ENCODE measurements around the gene ZBTB2. TPM values are rescaled to one million over a fixed set of nuclear protein-coding genes. Genes with fewer than 3 reads are reported as not detected.
A peak's percentile ranks its signal among the peaks of the same experiment; 100 is the strongest.
"Not testable (repeated sequence)": the region's sequence is repeated elsewhere in the genome, so short reads cannot be mapped to it uniquely, and the experiment has no call there.

ZBTB2 gene
- total and polyA plus RNA-seq, 2 of the 4 experiments (the other 2 are of a cell fraction): 11.8 to 17.7 TPM

DNA sequence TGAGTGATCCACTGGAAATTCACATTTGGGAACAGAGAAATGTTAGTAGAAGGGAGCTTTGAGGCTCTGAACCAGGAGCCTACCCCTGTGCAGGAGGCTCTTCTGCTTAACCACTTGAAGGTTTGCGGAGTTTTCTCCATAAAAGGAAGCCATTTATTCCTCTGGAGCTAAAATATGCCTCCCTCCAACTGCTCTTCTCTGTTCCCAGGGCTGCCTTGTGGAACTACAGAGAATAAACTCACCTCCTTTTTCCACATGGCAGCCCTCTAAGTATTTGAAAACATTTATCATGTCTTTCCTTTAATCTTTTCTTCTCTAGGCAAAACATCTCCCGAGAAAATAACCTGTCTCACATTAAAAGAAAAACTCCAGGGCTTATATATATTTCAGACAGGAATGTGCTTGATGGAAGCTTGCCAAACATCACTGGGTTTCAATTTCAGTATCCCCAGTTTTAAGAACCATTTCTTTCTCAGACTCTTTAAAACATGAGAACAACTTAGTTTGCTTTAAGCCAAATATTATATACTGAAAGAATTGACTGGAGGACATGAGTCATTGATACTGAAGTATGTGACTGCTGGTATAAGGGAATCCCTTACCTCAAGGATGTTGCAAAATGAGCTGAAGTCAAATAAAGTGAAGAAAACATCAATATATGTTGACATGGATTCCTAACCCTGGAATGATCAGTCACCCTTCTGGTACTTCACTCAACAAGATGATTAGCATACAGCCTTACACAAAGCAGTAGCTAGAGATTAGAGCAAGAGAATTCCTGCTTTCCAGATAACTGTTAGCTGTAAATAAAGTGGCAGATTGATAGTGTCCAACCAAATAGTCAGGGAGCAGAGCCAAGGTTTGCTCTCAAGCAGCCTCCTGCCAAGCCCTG, 74.0 kb downstream of the ZBTB2 start:
- POLR2A ChIA-PET (ENCODE audit: unreplicated experiment): no interaction called here
- Histone ChIP-seq H3K9ac (ENCODE audit: low read depth, low read length) (no peak overlapping the region), H3K27ac (ENCODE audit: insufficient read depth, low read length) (peak overlapping the region; percentile 44; the same call in 1 of the 2 replicates), H2BK120ac (ENCODE audit: low read depth, low read length) (peak overlapping the region; percentile 44), H4K5ac (ENCODE audit: low read depth, low read length) (peak overlapping the region; percentile 43; the same call in 1 of the 2 replicates), H2BK20ac (ENCODE audit: low read depth, low read length) (peak overlapping the region; percentile 50; the same call in 1 of the 2 replicates), H2AK5ac (ENCODE audit: low read depth, low read length) (peak overlapping the region; percentile 57), H2AK9ac (replicated peaks; ENCODE audit: low read depth, low read length, poor library complexity) (no peak overlapping the region), H3K27me3 (ENCODE audit: control insufficient read depth, insufficient read depth, low read length) (no peaks in the 10 kb centered on the region), H3K9me1 (ENCODE audit: insufficient read depth, low read length) (peaks cover 5% of the 10 kb centered on the region), H3K4me3 (ENCODE audit: insufficient read depth, low read depth, low read length) (no peak overlapping the region), H3K4me2 (ENCODE audit: low read depth, low read length) (peak overlapping the region; percentile 27; the same call in 1 of the 2 replicates), H3K79me1 (ENCODE audit: low read depth in 1 of 2, low read length in 2 of 2) (peaks cover 3 to 7% of the 10 kb centered on the region in 2 experiments; a peak in 1 of 4 replicates), H3K4ac (ENCODE audit: low read depth, low read length) (peak overlapping the region; percentile 47), H3K4me1 (ENCODE audit: control insufficient read depth, insufficient read depth, low read length) (peaks cover 8% of the 10 kb centered on the region), H3K14ac (replicated peaks; ENCODE audit: low read depth, low read length) (peak overlapping the region; percentile 26; the same call in 1 of the 2 replicates), H3K9me3 (ENCODE audit: control insufficient read depth, insufficient read depth, low read length) (no peaks in the 10 kb centered on the region), H3K56ac (ENCODE audit: extremely low read depth, insufficient read depth, low read length) (no peak overlapping the region), H4K91ac (ENCODE audit: insufficient read depth, low read depth, low read length) (no peak overlapping the region), H3K23ac (ENCODE audit: low read depth, low read length) (no peak overlapping the region; the same call in 1 of the 2 replicates), H2AFZ (replicated peaks; ENCODE audit: low read length, poor library complexity) (no peak overlapping the region), H3K18ac (ENCODE audit: low read depth, low read length) (peak overlapping the region; percentile 66), H4K8ac (ENCODE audit: low read depth in 2 of 2, low read length in 2 of 2) (peak overlapping the region; percentile 37 to 47; a peak in 3 of 4 replicates), H2BK15ac (ENCODE audit: low read depth, low read length) (peak overlapping the region; percentile 4; the same call in 2 of the 3 replicates), H2BK5ac (ENCODE audit: low read depth, low read length, poor library complexity, severe bottlenecking) (peak overlapping the region; percentile 43), H4K20me1 (ENCODE audit: insufficient read depth, low read length) (peaks cover 5% of the 10 kb centered on the region; the same call in 1 of the 2 replicates), H3K36me3 (ENCODE audit: control insufficient read depth, insufficient read depth, low read length) (no peaks in the 10 kb centered on the region; the same call in 1 of the 2 replicates)
- CTCF ChIA-PET: interaction anchor here (0.6 kb wide), 1 partner anchor 52 kb away, joined by 3 read pairs; no protein-coding TSS in a partner anchor
- intact Hi-C loops (cut with micrococcal nuclease) (no loop called here), dilution Hi-C loops (cut with HindIII; ENCODE audit: low sequenced_read_pairs, unreplicated experiment) (no loop called here), in situ Hi-C loops (cut with MboI; ENCODE audit: low sequenced_read_pairs) (no loop called here)
- no peak for TF ChIP-seq SMC3 (IDR thresholded peaks at IDR 0.05; ENCODE audit: low read depth, low read length)
- peak; percentile 68 for TF ChIP-seq FOS (IDR thresholded peaks at IDR 0.05; ENCODE audit: low read depth, low read length)
- TF ChIP-seq MAFK (IDR thresholded peaks at IDR 0.05; ENCODE audit: low read depth, low read length): no peak; the same call in 1 of the 2 replicates
- peak; percentile 91 for TF ChIP-seq CEBPB (IDR thresholded peaks at IDR 0.05; ENCODE audit: low read depth, low read length)
- no peak for TF ChIP-seq RAD21 (IDR thresholded peaks at IDR 0.05; ENCODE audit: low read length)
- TF ChIP-seq NFE2L2 (IDR thresholded peaks at IDR 0.05; ENCODE audit: low read depth, low read length): no peak
- BruUV-seq (replicated peaks): no TSS peak
- 100% methylated on average over 1 of the region's 2 CpGs; no CpG with 5 or more reads in 1 of the 2 experiments for WGBS, 2 experiments (ENCODE audit: extremely low coverage in 2 of 2, insufficient read length in 1 of 2)
- ATAC-seq (ENCODE audit: low read depth) (peak; percentile 88), DNase-seq (peak; percentile 90)

- POLR2A ChIA-PET (ENCODE audit: unreplicated experiment); H2AK9ac ChIP-seq (replicated peaks; ENCODE audit: low read depth, low read length, poor library complexity); H4K91ac ChIP-seq (ENCODE audit: insufficient read depth, low read depth, low read length); H2BK15ac ChIP-seq (ENCODE audit: low read depth, low read length); intact Hi-C loops (cut with micrococcal nuclease); H3K4me3 ChIP-seq (ENCODE audit: insufficient read depth, low read depth, low read length); H2BK5ac ChIP-seq (ENCODE audit: low read depth, low read length, poor library complexity, severe bottlenecking); ATAC-seq (ENCODE audit: low read depth); H3K9ac ChIP-seq (ENCODE audit: low read depth, low read length); H4K8ac ChIP-seq (ENCODE audit: low read depth in 2 of 2, low read length in 2 of 2); H3K56ac ChIP-seq (ENCODE audit: extremely low read depth, insufficient read depth, low read length); H2BK20ac ChIP-seq (ENCODE audit: low read depth, low read length); H3K9me1 ChIP-seq (ENCODE audit: insufficient read depth, low read length); H3K4ac ChIP-seq (ENCODE audit: low read depth, low read length); H3K36me3 ChIP-seq (ENCODE audit: control insufficient read depth, insufficient read depth, low read length); H3K9me3 ChIP-seq (ENCODE audit: control insufficient read depth, insufficient read depth, low read length); H2BK120ac ChIP-seq (ENCODE audit: low read depth, low read length); H2AFZ ChIP-seq (replicated peaks; ENCODE audit: low read length, poor library complexity); H3K4me2 ChIP-seq (ENCODE audit: low read depth, low read length); H3K4me1 ChIP-seq (ENCODE audit: control insufficient read depth, insufficient read depth, low read length); in situ Hi-C loops (cut with MboI; ENCODE audit: low sequenced_read_pairs); H3K14ac ChIP-seq (replicated peaks; ENCODE audit: low read depth, low read length); H4K20me1 ChIP-seq (ENCODE audit: insufficient read depth, low read length); BruUV-seq (replicated peaks); H3K23ac ChIP-seq (ENCODE audit: low read depth, low read length); H3K27ac ChIP-seq (ENCODE audit: insufficient read depth, low read length); H4K5ac ChIP-seq (ENCODE audit: low read depth, low read length); H3K79me1 ChIP-seq (ENCODE audit: low read depth in 1 of 2, low read length in 2 of 2); H3K18ac ChIP-seq (ENCODE audit: low read depth, low read length); H3K27me3 ChIP-seq (ENCODE audit: control insufficient read depth, insufficient read depth, low read length); dilution Hi-C loops (cut with HindIII; ENCODE audit: low sequenced_read_pairs, unreplicated experiment); H2AK5ac ChIP-seq (ENCODE audit: low read depth, low read length); DNase-seq: not testable (repeated sequence)
- WGBS, 2 experiments (ENCODE audit: extremely low coverage in 2 of 2, insufficient read length in 1 of 2): no CpG with 5 or more reads among the region's 3 CpGs
- CTCF ChIA-PET: interaction anchor here (0.6 kb wide), 1 partner anchor 23 kb away, joined by 3 read pairs; no protein-coding TSS in a partner anchor
Observed at GRCh38 chr6:151315661-151316060, 75.7 kb downstream of the ZBTB2 start.

Data from IMR-90 (cell line).